ENCODE data around the gene CAMTA1. TPM values are rescaled to one million over a fixed set of nuclear protein-coding genes. Genes with fewer than 3 reads are reported as not detected.

Gene CAMTA1
- polyA plus RNA-seq, 1 experiment = 23.1 TPM

DNA sequence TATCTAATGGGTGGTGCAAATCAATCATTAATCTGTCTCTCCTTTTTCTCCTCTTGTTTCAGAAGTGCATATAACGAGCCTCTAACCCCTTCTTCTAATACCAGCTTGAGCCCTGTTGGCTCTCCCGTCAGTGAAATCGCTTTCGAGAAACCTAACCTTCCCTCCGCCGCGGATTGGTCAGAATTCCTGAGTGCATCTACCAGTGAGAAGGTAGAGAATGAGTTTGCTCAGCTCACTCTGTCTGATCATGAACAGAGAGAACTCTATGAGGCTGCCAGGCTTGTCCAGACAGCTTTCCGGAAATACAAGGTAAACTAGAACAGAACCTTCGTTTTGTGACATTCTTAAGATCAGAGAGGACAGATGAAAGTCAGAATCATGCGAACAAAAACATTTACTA lies 960.5 kb downstream of the CAMTA1 start:
- Histone ChIP-seq H3K36me3 (ENCODE audit: control insufficient read depth, insufficient read depth, low read length) (no peaks in the 10 kb centered on the region), H3K27me3 (ENCODE audit: control insufficient read depth, insufficient read depth, low read length) (0 out of 2 replicates have a peak, but pooled peaks cover 1% of the 10 kb centered on the region), H3K4me3 (ENCODE audit: low read depth, low read length) (no peak overlapping the region)
- CTCF ChIA-PET = interaction anchor here (0.9 to 11.7 kb wide), 3 partner anchors 7 to 77 kb away, joined by 4 to 431 read pairs (median 8); no protein-coding TSS in a partner anchor
- TF ChIP-seq CTCF (IDR thresholded peaks at IDR 0.05; ENCODE audit: insufficient read depth, low read depth, low read length) = no peak
- POLR2A ChIA-PET = no interaction called here
- no peak for DNase-seq (ENCODE audit: low read depth)

- Histone ChIP-seq H3K4me3 (ENCODE audit: low read depth, low read length) (no peak overlapping the region), H3K36me3 (ENCODE audit: control insufficient read depth, insufficient read depth, low read length) (no peaks in the 10 kb centered on the region), H3K27me3 (ENCODE audit: control insufficient read depth, insufficient read depth, low read length) (0 out of 2 replicates have a peak, but pooled peaks cover 1% of the 10 kb centered on the region)
- TF ChIP-seq CTCF (IDR thresholded peaks at IDR 0.05; ENCODE audit: insufficient read depth, low read depth, low read length) = no peak
- ChIA-PET POLR2A (no interaction called here), CTCF (interaction anchor here (11.7 kb wide), 1 partner anchor 79 kb away, joined by 431 read pairs; no protein-coding TSS in a partner anchor)
- no peak for DNase-seq (ENCODE audit: low read depth)
Observed at GRCh38 chr1:7747605-7748004, 962.4 kb downstream of the CAMTA1 start.

- no peak for TF ChIP-seq CTCF (IDR thresholded peaks at IDR 0.05; ENCODE audit: insufficient read depth, low read depth, low read length)
- ChIA-PET POLR2A (no interaction called here), CTCF (interaction anchor here (0.6 to 11.7 kb wide), 4 partner anchors 13 to 81 kb away, joined by 3 to 431 read pairs (median 4); no protein-coding TSS in a partner anchor)
- H3K27me3 ChIP-seq (ENCODE audit: control insufficient read depth, insufficient read depth, low read length) = 0 out of 2 replicates have a peak, but pooled peaks cover 1% of the 10 kb centered on the region
- DNase-seq (ENCODE audit: low read depth) = no peak
- H3K36me3 ChIP-seq (ENCODE audit: control insufficient read depth, insufficient read depth, low read length) = no peaks in the 10 kb centered on the region
- H3K4me3 ChIP-seq (ENCODE audit: low read depth, low read length) = no peak overlapping the region
Observed at GRCh38 chr1:7749126-7749525, 963.9 kb downstream of the CAMTA1 start.

DNA sequence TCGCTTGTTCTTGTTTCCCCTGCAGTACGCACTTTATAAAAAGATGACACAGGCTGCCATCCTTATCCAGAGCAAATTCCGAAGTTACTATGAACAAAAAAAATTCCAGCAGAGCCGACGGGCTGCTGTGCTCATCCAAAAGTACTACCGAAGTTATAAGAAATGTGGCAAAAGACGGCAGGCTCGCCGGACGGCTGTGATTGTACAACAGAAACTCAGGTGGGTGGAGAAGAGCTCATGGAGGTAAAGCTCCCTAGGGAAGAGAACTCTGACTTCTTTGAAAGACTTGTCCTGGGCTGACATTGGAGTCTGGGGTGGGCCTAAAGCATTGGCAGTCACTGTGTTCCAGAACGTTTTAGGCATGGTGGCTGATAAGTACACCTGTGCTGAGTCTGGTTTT lies 965.9 kb downstream of the CAMTA1 start:
- DNase-seq (ENCODE audit: low read depth) = no peak
- ChIA-PET CTCF (interaction anchor here (1.0 to 11.7 kb wide), 5 partner anchors 10 to 83 kb away, joined by 3 to 431 read pairs (median 21); no protein-coding TSS in a partner anchor), POLR2A (no interaction called here)
- no peaks in the 10 kb centered on the region for H3K36me3 ChIP-seq (ENCODE audit: control insufficient read depth, insufficient read depth, low read length)
- no peak for TF ChIP-seq CTCF (IDR thresholded peaks at IDR 0.05; ENCODE audit: insufficient read depth, low read depth, low read length)
- no peak overlapping the region for H3K4me3 ChIP-seq (ENCODE audit: low read depth, low read length)
- no peaks in the 10 kb centered on the region for H3K27me3 ChIP-seq (ENCODE audit: control insufficient read depth, insufficient read depth, low read length)

- POLR2A ChIA-PET = interaction anchor here (0.7 to 1.1 kb wide), 2 partner anchors 84 to 85 kb away, joined by 3 read pairs; no protein-coding TSS in a partner anchor
- CTCF ChIA-PET = interaction anchor here (0.7 to 11.7 kb wide), 25 partner anchors 8 to 153 kb away, joined by 3 to 431 read pairs (median 6); no protein-coding TSS in a partner anchor
- no peaks in the 10 kb centered on the region; the same call in 1 of the 2 replicates for H3K27me3 ChIP-seq (ENCODE audit: control insufficient read depth, insufficient read depth, low read length)
- peak overlapping the region; percentile 23 for H3K4me3 ChIP-seq (ENCODE audit: low read depth, low read length)
- H3K36me3 ChIP-seq (ENCODE audit: control insufficient read depth, insufficient read depth, low read length) = no peaks in the 10 kb centered on the region
- peak; percentile 76 for TF ChIP-seq CTCF (IDR thresholded peaks at IDR 0.05; ENCODE audit: insufficient read depth, low read depth, low read length)
- peak; percentile 15 for DNase-seq (ENCODE audit: low read depth)
Observed at GRCh38 chr1:7752512-7753417, 967.5 kb downstream of the CAMTA1 start.
